ENCODE data around the gene MYO3B. TPM values are rescaled to one million over a fixed set of nuclear protein-coding genes. Genes with fewer than 3 reads are reported as not detected.

MYO3B gene
- total RNA-seq, 1 donor from 2014 or later = 27.3 TPM

GRCh38 chr2:170229125-170229524, 51.2 kb downstream of the MYO3B start:
- Histone ChIP-seq H3K9me3 (ENCODE audit: low read depth) (no peaks in the 10 kb centered on the region), H3K27me3 (no peaks in the 10 kb centered on the region), H3K27ac (no peak overlapping the region), H3K4me1 (no peaks in the 10 kb centered on the region), H4K20me1 (ENCODE audit: low read depth) (no peaks in the 10 kb centered on the region), H3K79me2 (ENCODE audit: low read depth) (no peaks in the 10 kb centered on the region), H3K4me3 (no peak overlapping the region), H2AFZ (replicated peaks) (no peak overlapping the region), H3F3A (ENCODE audit: low read depth) (no peaks in the 10 kb centered on the region), H3K4me2 (no peak overlapping the region), H3K36me3 (no peaks in the 10 kb centered on the region), H3K9ac (no peak overlapping the region)
- Mint-ChIP-seq H3K4me1 (peaks cover 10% of the 10 kb centered on the region), H3K27me3 (ENCODE audit: insufficient read depth, low read depth) (peaks cover 5% of the 10 kb centered on the region), H3K4me3 (no peak overlapping the region), H3K9me3 (no peaks in the 10 kb centered on the region), H3K36me3 (no peaks in the 10 kb centered on the region), H3K27ac (no peak overlapping the region)
- TF ChIP-seq EZH2 (IDR thresholded peaks at IDR 0.05) = no peak
- no peak for TF ChIP-seq EZH2phosphoT487 (IDR thresholded peaks at IDR 0.05)
- TF ChIP-seq, protein P1, sequence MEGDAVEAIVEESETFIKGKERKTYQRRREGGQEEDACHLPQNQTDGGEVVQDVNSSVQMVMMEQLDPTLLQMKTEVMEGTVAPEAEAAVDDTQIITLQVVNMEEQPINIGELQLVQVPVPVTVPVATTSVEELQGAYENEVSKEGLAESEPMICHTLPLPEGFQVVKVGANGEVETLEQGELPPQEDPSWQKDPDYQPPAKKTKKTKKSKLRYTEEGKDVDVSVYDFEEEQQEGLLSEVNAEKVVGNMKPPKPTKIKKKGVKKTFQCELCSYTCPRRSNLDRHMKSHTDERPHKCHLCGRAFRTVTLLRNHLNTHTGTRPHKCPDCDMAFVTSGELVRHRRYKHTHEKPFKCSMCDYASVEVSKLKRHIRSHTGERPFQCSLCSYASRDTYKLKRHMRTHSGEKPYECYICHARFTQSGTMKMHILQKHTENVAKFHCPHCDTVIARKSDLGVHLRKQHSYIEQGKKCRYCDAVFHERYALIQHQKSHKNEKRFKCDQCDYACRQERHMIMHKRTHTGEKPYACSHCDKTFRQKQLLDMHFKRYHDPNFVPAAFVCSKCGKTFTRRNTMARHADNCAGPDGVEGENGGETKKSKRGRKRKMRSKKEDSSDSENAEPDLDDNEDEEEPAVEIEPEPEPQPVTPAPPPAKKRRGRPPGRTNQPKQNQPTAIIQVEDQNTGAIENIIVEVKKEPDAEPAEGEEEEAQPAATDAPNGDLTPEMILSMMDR (IDR thresholded peaks at IDR 0.05) = no peak
- DNase-seq (ENCODE audit: low spot score) = no peak

GRCh38 chr2:170229744-170230143, 51.8 kb downstream of the MYO3B start:
- Mint-ChIP-seq H3K4me1 (peaks cover 4% of the 10 kb centered on the region), H3K4me3 (no peak overlapping the region), H3K9me3 (no peaks in the 10 kb centered on the region), H3K36me3 (no peaks in the 10 kb centered on the region), H3K27me3 (ENCODE audit: insufficient read depth, low read depth) (peaks cover 5% of the 10 kb centered on the region), H3K27ac (no peak overlapping the region)
- no peaks in the 10 kb centered on the region for H3K27me3 ChIP-seq
- DNase-seq (ENCODE audit: low spot score) = no peak
- no peak overlapping the region for H3K4me2 ChIP-seq
- H4K20me1 ChIP-seq (ENCODE audit: low read depth) = no peaks in the 10 kb centered on the region
- no peaks in the 10 kb centered on the region for H3K36me3 ChIP-seq
- no peak overlapping the region for H2AFZ ChIP-seq (replicated peaks)
- H3K27ac ChIP-seq = no peak overlapping the region
- H3K79me2 ChIP-seq (ENCODE audit: low read depth) = no peaks in the 10 kb centered on the region
- no peak overlapping the region for H3K4me3 ChIP-seq
- H3F3A ChIP-seq (ENCODE audit: low read depth) = no peaks in the 10 kb centered on the region
- no peak overlapping the region for H3K9ac ChIP-seq
- no peaks in the 10 kb centered on the region for H3K4me1 ChIP-seq
- TF ChIP-seq, protein P1 (IDR thresholded peaks at IDR 0.05) = no peak
- TF ChIP-seq EZH2phosphoT487 (IDR thresholded peaks at IDR 0.05) (no peak), EZH2 (IDR thresholded peaks at IDR 0.05) (no peak)
- H3K9me3 ChIP-seq (ENCODE audit: low read depth) = no peaks in the 10 kb centered on the region

GRCh38 chr2:170235860-170236679, 58.1 kb downstream of the MYO3B start:
- DNase-seq (ENCODE audit: low spot score) = peak; percentile 84
- no peaks in the 10 kb centered on the region for H3K9me3 ChIP-seq (ENCODE audit: low read depth)
- H3K4me3 Mint-ChIP-seq = no peak overlapping the region
- H4K20me1 ChIP-seq (ENCODE audit: low read depth) = no peaks in the 10 kb centered on the region
- no peak overlapping the region for H3K27ac ChIP-seq
- no peaks in the 10 kb centered on the region for H3K79me2 ChIP-seq (ENCODE audit: low read depth)
- peaks cover 19% of the 10 kb centered on the region for H3K4me1 Mint-ChIP-seq
- H3K27ac Mint-ChIP-seq = no peak overlapping the region
- H3F3A ChIP-seq (ENCODE audit: low read depth) = no peaks in the 10 kb centered on the region
- no peak overlapping the region for H3K9ac ChIP-seq
- H3K9me3 Mint-ChIP-seq = no peaks in the 10 kb centered on the region
- H3K27me3 Mint-ChIP-seq (ENCODE audit: insufficient read depth, low read depth) = peaks cover 7% of the 10 kb centered on the region
- peaks cover 15% of the 10 kb centered on the region for H3K4me1 ChIP-seq
- H3K27me3 ChIP-seq = no peaks in the 10 kb centered on the region
- TF ChIP-seq, protein P1 (IDR thresholded peaks at IDR 0.05) = peak; percentile 87
- TF ChIP-seq EZH2phosphoT487 (IDR thresholded peaks at IDR 0.05) (no peak), EZH2 (IDR thresholded peaks at IDR 0.05) (no peak)
- H3K36me3 Mint-ChIP-seq = no peaks in the 10 kb centered on the region
- H3K4me3 ChIP-seq = no peak overlapping the region
- no peak overlapping the region for H3K4me2 ChIP-seq
- H3K36me3 ChIP-seq = no peaks in the 10 kb centered on the region
- no peak overlapping the region for H2AFZ ChIP-seq (replicated peaks)
